Stimulated activated naive CD8-positive, alpha-beta T cell treated with anti-CD3 and anti-CD28 coated beads, Interleukin-15, Interleukin-2, amounts not matched to agents 100 ng/mL and 50 ng/mL, for 24 hours (primary cell): ENCODE measurements around the gene MAST4.
"Not testable (repeated sequence)": the region's sequence is repeated elsewhere in the genome, so short reads cannot be mapped to it uniquely, and the experiment has no call there.

Experiments used
- H3K27ac Mint-ChIP-seq: one replicate; pipeline ENCODE4 v1.8.0; 2021; ENCODE audit warnings: mild to moderate bottlenecking, mixed read lengths
- H3K27me3 Mint-ChIP-seq: one replicate; pipeline ENCODE4 v1.8.0; 2021; ENCODE audit warnings: mixed read lengths
- H3K36me3 Mint-ChIP-seq: one replicate; pipeline ENCODE4 v1.8.0; 2021; ENCODE audit warnings: low read depth, mixed read lengths
- H3K4me1 Mint-ChIP-seq: one replicate; pipeline ENCODE4 v1.8.0; 2021; ENCODE audit warnings: low read depth, mixed read lengths
- H3K4me3 Mint-ChIP-seq: one replicate; pipeline ENCODE4 v1.8.0; 2021; ENCODE audit warnings: mild to moderate bottlenecking, mixed read lengths
- H3K9me3 Mint-ChIP-seq: one replicate; pipeline ENCODE4 v1.8.0; 2021; ENCODE audit warnings: mixed read lengths

MAST4 gene

GRCh38 chr5:67115246-67115645 is 519.1 kb downstream of the MAST4 start:
- H3K27me3 Mint-ChIP-seq, result no peaks in the 10 kb centered on the region
- H3K27ac Mint-ChIP-seq, result no peak overlapping the region
- H3K9me3 Mint-ChIP-seq, result no peaks in the 10 kb centered on the region
- H3K4me3 Mint-ChIP-seq, result no peak overlapping the region
- no peaks in the 10 kb centered on the region for H3K4me1 Mint-ChIP-seq
- peaks cover 35% of the 10 kb centered on the region for H3K36me3 Mint-ChIP-seq

- no peak overlapping the region for H3K4me3 Mint-ChIP-seq
- H3K9me3 Mint-ChIP-seq, result no peaks in the 10 kb centered on the region
- H3K36me3 Mint-ChIP-seq, result peaks cover 33% of the 10 kb centered on the region
- H3K4me1 Mint-ChIP-seq, result no peaks in the 10 kb centered on the region
- H3K27me3 Mint-ChIP-seq, result no peaks in the 10 kb centered on the region
- no peak overlapping the region for H3K27ac Mint-ChIP-seq
Measured at GRCh38 chr5:67115817-67116216, 519.6 kb downstream of the MAST4 start.

GRCh38 chr5:67118050-67118620 is 521.9 kb downstream of the MAST4 start:
- Mint-ChIP-seq H3K4me1 (no peaks in the 10 kb centered on the region), H3K36me3 (peaks cover 30% of the 10 kb centered on the region), H3K27ac (no peak overlapping the region), H3K27me3 (no peaks in the 10 kb centered on the region), H3K9me3 (no peaks in the 10 kb centered on the region), H3K4me3 (no peak overlapping the region)

- Mint-ChIP-seq H3K36me3 (peaks cover 28% of the 10 kb centered on the region), H3K27ac (no peak overlapping the region), H3K4me3 (no peak overlapping the region), H3K4me1 (no peaks in the 10 kb centered on the region), H3K9me3 (no peaks in the 10 kb centered on the region), H3K27me3 (no peaks in the 10 kb centered on the region)
Measured at GRCh38 chr5:67119010-67119409, 522.8 kb downstream of the MAST4 start.

- no peak overlapping the region for H3K4me3 Mint-ChIP-seq
- no peaks in the 10 kb centered on the region for H3K9me3 Mint-ChIP-seq
- H3K36me3 Mint-ChIP-seq, result peaks cover 34% of the 10 kb centered on the region
- H3K27me3 Mint-ChIP-seq, result no peaks in the 10 kb centered on the region
- H3K27ac Mint-ChIP-seq, result no peak overlapping the region
- H3K4me1 Mint-ChIP-seq, result no peaks in the 10 kb centered on the region
Measured at GRCh38 chr5:67120032-67120431, 523.8 kb downstream of the MAST4 start.

GRCh38 chr5:67123819-67124218 is 527.6 kb downstream of the MAST4 start:
- Mint-ChIP-seq H3K27ac (no peak overlapping the region), H3K36me3 (peaks cover 59% of the 10 kb centered on the region), H3K27me3 (no peaks in the 10 kb centered on the region), H3K4me3 (no peak overlapping the region), H3K4me1 (no peaks in the 10 kb centered on the region), H3K9me3 (no peaks in the 10 kb centered on the region)

- H3K4me1 Mint-ChIP-seq, result no peaks in the 10 kb centered on the region
- no peak overlapping the region for H3K4me3 Mint-ChIP-seq
- no peak overlapping the region for H3K27ac Mint-ChIP-seq
- H3K9me3 Mint-ChIP-seq, result no peaks in the 10 kb centered on the region
- no peaks in the 10 kb centered on the region for H3K27me3 Mint-ChIP-seq
- H3K36me3 Mint-ChIP-seq, result peaks cover 57% of the 10 kb centered on the region
Measured at GRCh38 chr5:67124556-67124955, 528.4 kb downstream of the MAST4 start.

- H3K36me3 Mint-ChIP-seq, result peaks cover 46% of the 10 kb centered on the region
- H3K4me1 Mint-ChIP-seq, H3K4me3 Mint-ChIP-seq: not testable (repeated sequence)
Measured at GRCh38 chr5:67127347-67127895, 531.2 kb downstream of the MAST4 start.

GRCh38 chr5:67129768-67130167 is 533.6 kb downstream of the MAST4 start:
- Mint-ChIP-seq H3K4me1 (no peaks in the 10 kb centered on the region), H3K27me3 (no peaks in the 10 kb centered on the region), H3K9me3 (no peaks in the 10 kb centered on the region), H3K36me3 (peaks cover 37% of the 10 kb centered on the region), H3K27ac (no peak overlapping the region), H3K4me3 (no peak overlapping the region)

More at GRCh38 chr5:67127347-67127895, 531.2 kb downstream of the MAST4 start:
- H3K27me3 Mint-ChIP-seq, H3K9me3 Mint-ChIP-seq, H3K27ac Mint-ChIP-seq: not testable (repeated sequence)

GRCh38 chr5:67133217-67133616 is 537.0 kb downstream of the MAST4 start:
- Mint-ChIP-seq H3K36me3 (peaks cover 22% of the 10 kb centered on the region), H3K4me1 (no peaks in the 10 kb centered on the region), H3K27ac (no peak overlapping the region), H3K4me3 (no peak overlapping the region), H3K9me3 (no peaks in the 10 kb centered on the region), H3K27me3 (no peaks in the 10 kb centered on the region)

GRCh38 chr5:67133776-67134175 is 537.6 kb downstream of the MAST4 start:
- no peak overlapping the region for H3K27ac Mint-ChIP-seq
- H3K9me3 Mint-ChIP-seq, result no peaks in the 10 kb centered on the region
- H3K36me3 Mint-ChIP-seq, result peaks cover 18% of the 10 kb centered on the region
- H3K4me3 Mint-ChIP-seq, result no peak overlapping the region
- no peaks in the 10 kb centered on the region for H3K27me3 Mint-ChIP-seq
- H3K4me1 Mint-ChIP-seq, result no peaks in the 10 kb centered on the region

- H3K27me3 Mint-ChIP-seq, result no peaks in the 10 kb centered on the region
- H3K27ac Mint-ChIP-seq, result no peak overlapping the region
- H3K9me3 Mint-ChIP-seq, result no peaks in the 10 kb centered on the region
- H3K36me3 Mint-ChIP-seq, result peaks cover 22% of the 10 kb centered on the region
- H3K4me3 Mint-ChIP-seq, result no peak overlapping the region
- no peaks in the 10 kb centered on the region for H3K4me1 Mint-ChIP-seq
Measured at GRCh38 chr5:67135381-67135984, 539.3 kb downstream of the MAST4 start.

GRCh38 chr5:67139030-67139429 is 542.8 kb downstream of the MAST4 start:
- Mint-ChIP-seq H3K36me3 (peaks cover 35% of the 10 kb centered on the region), H3K27ac (no peak overlapping the region), H3K27me3 (no peaks in the 10 kb centered on the region), H3K4me3 (no peak overlapping the region), H3K9me3 (no peaks in the 10 kb centered on the region), H3K4me1 (no peaks in the 10 kb centered on the region)

- H3K27me3 Mint-ChIP-seq, result no peaks in the 10 kb centered on the region
- no peak overlapping the region for H3K27ac Mint-ChIP-seq
- H3K4me1 Mint-ChIP-seq, result no peaks in the 10 kb centered on the region
Measured at GRCh38 chr5:67140413-67140812, 544.2 kb downstream of the MAST4 start.

GRCh38 chr5:67141644-67142043 is 545.5 kb downstream of the MAST4 start:
- Mint-ChIP-seq H3K27ac (no peak overlapping the region), H3K4me3 (no peak overlapping the region), H3K36me3 (peaks cover 32% of the 10 kb centered on the region), H3K4me1 (no peaks in the 10 kb centered on the region), H3K27me3 (no peaks in the 10 kb centered on the region), H3K9me3 (no peaks in the 10 kb centered on the region)

More at GRCh38 chr5:67140413-67140812, 544.2 kb downstream of the MAST4 start:
- H3K36me3 Mint-ChIP-seq, result peaks cover 34% of the 10 kb centered on the region
- no peak overlapping the region for H3K4me3 Mint-ChIP-seq
- no peaks in the 10 kb centered on the region for H3K9me3 Mint-ChIP-seq

GRCh38 chr5:67142816-67143215 is 546.6 kb downstream of the MAST4 start:
- H3K4me3 Mint-ChIP-seq, result no peak overlapping the region
- H3K9me3 Mint-ChIP-seq, result no peaks in the 10 kb centered on the region
- H3K27ac Mint-ChIP-seq, result no peak overlapping the region
- H3K4me1 Mint-ChIP-seq, result no peaks in the 10 kb centered on the region
- H3K36me3 Mint-ChIP-seq, result peaks cover 32% of the 10 kb centered on the region
- no peaks in the 10 kb centered on the region for H3K27me3 Mint-ChIP-seq
